ENCODE data around the gene C10orf120.

The C10orf120 gene

DNA sequence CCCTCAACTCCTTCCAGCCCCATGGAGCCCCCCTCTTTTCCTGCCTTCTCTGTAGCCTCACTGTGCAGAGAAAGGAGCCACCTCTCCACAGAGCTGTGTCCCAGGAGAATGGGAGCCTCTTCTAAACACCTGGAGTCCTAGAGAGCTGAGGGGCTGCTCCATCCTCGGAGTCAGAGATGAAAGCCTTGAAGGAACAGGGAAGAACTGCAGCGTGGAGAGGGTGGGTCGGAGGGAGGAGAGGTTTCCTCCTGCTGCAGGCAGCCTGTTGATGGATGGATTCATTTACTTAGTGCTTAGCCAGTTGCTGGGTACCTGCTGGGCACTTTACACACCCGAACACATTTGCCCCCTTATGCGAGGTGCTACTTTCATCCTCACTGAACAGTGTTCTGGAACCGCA lies 39.0 kb downstream of the C10orf120 start:
- DNase-seq (ENCODE audit: low read depth in 2 of 2), result no peak

DNA sequence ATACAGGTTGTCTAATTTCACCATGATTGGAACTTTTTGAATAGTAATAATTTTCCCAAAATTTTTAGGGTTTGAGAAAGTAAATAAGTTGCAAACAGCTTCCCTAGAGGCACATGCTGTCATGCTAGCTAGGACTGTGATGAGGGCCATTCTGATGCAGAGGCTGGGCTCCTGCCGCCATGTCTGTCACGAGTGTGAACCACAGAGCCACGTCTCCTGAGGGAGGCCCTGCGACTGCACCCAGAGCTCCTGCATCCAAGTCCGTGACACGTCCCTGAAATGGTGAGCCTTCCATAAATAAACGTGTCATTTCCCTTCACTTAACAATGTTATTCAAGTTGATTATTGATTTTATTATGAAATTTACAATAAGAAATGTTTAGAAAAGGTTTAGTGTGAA lies 40.0 kb downstream of the C10orf120 start:
- DNase-seq (ENCODE audit: low read depth in 2 of 2), result no peak

DNA sequence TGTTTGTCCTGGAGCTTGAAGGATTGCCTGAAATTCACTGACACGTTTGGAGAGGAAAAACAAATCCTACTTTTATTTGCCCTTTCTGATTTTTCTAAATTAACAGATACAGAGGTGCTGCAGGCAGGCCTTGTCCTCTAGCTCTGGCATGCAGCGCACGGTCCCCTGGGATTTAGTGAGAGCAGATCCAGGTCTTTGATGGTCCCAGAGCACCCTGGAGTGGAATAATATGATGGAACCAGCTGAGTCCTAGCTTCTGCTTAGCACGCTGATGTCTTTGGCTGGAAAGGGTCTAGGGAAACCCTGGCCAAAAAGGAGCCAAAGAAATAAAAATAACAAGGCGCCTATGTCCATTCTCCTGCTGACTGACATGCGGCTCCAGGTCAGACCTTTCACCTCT lies 40.5 kb downstream of the C10orf120 start:
- DNase-seq (ENCODE audit: low read depth in 2 of 2), result no peak

DNA sequence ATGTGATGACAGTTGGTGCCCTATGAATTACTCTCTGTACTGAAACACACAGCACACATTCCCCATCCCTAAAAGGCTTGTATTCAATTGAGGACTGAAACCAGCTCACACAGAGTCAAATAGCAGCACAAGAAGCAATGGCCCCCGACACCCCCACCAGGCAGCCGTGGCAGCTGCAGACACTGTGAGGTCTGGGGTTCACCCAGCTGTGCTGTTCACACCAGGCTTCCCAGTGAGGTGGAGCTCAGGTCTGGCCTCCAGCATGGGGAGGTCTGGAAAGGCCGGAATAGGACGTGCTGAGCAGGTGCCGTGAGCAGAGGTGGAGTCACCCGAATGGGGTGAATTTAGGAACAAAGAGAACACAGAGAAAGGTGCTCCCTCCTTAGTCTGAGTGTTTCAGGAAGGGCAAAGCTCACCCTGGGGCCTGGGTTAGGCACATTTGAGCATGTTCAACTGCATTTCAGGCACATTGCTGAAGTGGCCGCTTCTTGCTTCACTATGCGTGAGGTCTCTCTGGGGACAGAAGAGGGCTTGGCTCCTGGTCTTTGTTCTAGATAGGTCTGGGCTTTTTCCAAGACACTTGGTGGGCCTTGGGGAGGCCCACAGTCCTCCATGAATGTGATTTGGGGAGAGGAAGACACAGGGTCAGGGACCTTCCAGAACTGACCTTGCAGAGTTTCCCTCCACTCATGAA lies 41.1 kb downstream of the C10orf120 start:
- no peak for DNase-seq (ENCODE audit: low read depth in 2 of 2)

DNA sequence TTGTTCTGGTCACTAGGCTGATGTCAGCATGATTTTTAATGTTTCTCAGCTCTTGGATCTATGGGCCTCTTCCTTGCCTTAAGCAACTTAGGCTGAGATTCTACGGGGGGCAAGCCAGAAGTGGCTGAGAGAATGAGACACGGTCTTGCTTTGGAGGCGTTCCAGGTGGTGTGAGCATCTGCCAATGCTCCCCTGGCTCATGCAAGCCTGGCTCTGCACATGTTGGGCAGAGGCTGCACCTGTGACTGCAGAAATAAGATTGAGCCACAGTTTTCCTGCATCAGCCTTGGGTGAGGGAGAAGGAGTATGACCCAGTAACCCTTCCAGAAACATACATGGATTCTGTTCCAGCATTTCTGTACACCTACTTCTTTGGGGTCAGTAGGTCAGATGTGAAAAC lies 41.9 kb downstream of the C10orf120 start:
- DNase-seq (ENCODE audit: low read depth in 2 of 2), result no peak

DNA sequence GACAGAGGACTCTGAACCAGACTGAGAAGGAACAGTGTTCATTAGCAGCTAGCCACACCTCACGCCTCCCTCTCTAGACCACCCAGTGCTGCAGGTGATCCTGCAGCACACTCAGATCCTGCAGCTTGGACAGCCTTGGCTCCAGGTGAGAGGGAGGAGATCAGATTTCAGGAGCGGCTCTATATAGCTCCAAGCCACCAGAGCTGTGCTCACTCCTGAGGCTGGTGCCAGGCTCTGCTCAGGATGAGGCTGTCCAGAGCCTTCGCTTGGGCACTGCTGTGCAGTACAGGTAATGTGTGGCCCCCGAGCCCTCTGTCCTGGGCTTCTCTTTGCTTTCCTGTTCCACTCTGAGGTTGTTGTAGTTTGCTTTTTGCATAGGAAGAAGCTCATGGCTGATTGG lies 42.4 kb downstream of the C10orf120 start:
- no peak for DNase-seq (ENCODE audit: low read depth in 2 of 2)

DNA sequence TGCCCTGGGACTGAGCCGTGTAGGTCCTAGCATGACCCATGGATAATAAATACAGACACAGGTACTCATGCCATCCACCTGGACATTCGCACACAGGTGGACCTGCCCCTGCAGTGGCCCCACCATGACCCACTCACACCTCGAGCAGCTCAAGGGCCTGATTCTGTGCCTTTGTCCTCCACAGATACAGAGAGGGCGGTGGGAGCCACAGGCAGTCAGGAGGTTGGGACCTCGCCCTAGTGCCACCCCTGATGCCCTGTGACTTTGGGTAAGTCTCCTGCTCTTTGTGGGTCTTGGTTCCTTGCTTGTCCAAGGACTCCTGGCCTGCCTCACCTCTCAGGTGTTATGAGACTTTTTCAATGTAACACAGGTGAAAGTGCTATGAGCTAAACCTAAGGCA lies 42.9 kb downstream of the C10orf120 start:
- DNase-seq (ENCODE audit: low read depth in 2 of 2), result no peak

DNA sequence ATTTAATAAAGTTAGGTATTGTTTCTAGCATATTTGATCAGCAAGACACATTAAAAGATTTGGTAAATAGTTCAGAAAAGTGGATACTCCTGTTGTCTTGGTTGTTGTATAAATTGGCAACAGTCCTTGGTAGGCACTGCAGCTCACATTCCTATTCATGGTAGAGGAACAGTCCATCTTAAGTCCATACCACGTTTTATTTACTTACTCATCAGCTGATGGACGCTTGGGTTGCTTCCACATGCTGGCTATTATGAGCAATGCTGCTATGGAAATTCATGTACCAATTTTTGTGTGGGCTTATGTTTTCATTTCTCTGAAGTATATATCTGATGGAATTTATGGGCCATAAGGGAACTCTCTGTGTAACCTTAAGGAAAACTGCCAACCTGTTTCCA lies 43.3 kb downstream of the C10orf120 start:
- no peak for DNase-seq (ENCODE audit: low read depth in 2 of 2)

DNA sequence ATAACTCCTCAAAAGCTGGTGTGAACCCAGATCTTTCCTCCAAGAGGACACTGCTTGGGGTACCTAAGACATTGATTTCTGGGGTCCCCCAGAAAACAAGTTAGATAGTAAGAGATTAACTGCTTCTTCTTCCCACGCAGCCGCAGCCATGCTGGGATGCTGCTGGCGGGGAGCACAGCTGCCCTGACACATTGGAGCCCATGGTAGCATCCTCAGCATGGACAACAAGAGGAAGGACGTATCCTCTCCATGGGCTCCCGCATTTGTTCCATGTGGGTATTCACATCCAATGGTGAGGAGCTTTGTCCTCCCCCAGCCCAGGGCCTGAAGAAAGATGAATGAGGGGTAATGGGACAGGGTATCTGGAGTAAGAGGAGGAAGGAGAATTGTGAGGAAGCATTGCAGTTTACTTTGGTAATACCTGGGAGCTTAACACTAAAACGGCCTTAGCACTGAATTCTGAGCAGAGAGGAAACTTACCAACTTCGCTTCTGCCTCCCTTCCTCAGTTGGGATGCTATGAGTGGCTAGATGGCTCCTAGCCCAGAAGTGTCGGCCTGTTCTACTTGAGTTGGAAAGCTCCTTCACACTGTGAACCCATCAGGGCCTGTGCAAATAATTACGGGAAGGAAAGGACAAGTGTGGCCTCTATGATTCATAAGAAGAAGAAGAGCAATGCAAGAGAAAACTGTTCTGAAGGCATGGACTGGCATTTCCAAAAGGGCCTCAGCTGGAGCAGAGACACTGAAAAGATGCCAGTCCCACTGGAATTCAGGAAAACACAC lies 43.9 kb downstream of the C10orf120 start:
- DNase-seq (ENCODE audit: low read depth in 2 of 2), result no peak

DNA sequence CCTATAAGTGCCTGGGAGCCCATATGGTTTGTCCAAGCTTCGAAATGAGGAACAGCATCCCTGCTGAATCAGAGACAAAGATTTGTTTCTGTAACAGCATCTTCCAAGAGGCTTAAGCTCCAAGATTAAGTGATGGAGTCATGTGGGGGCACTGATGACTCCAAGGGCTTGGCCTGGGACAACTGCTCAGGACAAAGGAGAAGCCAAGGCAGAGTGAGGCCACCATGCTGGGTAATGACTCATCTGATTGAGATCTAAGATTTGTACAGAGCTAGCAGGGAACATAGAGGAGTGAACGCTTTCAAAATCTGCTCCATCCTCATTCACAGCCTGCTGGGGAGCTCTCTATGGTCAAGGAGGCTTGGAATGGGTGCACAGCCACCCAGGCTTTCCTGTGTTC lies 49.3 kb downstream of the C10orf120 start:
- no peak for DNase-seq (ENCODE audit: low read depth in 2 of 2)

DNA sequence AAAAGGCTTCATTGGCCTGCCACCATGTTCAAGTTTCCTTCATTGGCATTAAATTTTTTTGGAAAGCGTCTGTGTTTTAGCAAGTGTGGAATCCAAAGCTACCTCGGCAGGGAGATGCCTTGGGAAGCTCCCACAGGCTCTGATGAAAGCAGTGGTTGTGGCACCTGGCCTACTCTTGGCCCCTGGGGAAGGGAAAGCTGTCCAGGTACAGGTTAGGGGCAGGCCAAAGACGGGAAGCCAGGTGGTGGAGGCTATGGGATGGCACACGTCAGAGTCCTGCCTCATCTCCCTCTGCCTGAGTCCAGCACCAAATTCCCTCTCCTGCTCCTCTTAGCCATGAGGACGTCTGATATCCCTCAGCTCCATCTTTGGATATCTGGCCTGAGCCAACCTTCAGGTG lies 49.7 kb downstream of the C10orf120 start:
- DNase-seq (ENCODE audit: low read depth in 2 of 2), result no peak

DNA sequence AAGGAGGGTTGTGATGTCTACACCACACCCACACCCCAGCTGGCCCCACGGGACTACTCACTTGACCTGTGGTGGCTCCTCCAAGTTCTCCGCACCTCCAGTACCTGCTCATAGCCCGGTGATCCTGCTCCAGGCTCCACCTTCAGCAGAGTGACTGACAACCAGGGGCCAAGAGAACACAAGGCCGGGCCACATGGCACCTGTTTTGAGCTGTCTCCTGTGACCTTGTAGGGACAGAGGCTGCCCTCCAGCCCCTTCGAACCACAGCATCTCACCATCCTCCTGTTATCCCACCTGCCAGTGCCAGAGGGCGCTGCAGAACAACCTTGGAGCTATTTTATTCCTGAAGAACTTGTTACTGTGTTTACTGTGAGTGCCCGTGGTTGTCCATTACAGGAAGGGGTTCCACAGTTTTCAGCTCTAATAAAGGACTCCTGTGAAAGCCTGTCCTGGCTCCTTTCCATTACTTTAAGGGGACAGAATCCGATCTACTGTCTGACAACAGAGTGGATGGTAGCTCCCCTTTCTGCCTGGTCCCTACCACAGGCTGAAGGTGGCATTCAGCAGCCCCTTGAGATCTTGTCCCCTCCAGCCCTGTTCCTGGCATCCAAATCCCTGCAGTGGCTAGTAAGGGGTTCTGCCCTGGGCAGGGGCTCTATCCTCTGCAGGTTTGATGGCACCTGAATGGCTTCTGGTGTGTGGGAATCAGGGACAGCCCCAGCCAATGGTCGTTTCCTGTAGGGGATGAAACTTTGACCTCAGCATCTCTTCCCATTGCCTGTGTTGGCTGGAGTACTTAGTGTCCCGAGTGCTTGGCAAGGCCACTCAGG lies 50.8 kb downstream of the C10orf120 start:
- no peak for DNase-seq (ENCODE audit: low read depth in 2 of 2)

Data from stimulated activated CD8-positive, alpha-beta memory T cell treated with anti-CD3 and anti-CD28 coated beads, Interleukin-7, amount 100 ng/mL, for 4 hours (primary cell).